NCI-H146 (cell line): Measurements from ENCODE around the gene HIF1A.
A peak's percentile ranks its signal among the peaks of the same experiment; 100 is the strongest.
"Not testable (repeated sequence)": the region's sequence is repeated elsewhere in the genome, so short reads cannot be mapped to it uniquely, and the experiment has no call there.

ENCODE experiments used
- DNase-seq: peaks from one replicate; lab custom pipeline; 2025; lab: John Stamatoyannopoulos, UW

HIF1A gene

GRCh38 chr14:61708693-61709092 is 13.4 kb downstream of the HIF1A start:
- DNase-seq, result not testable (repeated sequence)

- peak; percentile 49 for DNase-seq
Observed at GRCh38 chr14:61710853-61711817, 15.8 kb downstream of the HIF1A start.

GRCh38 chr14:61712137-61712536 is 16.8 kb downstream of the HIF1A start:
- no peak for DNase-seq

- DNase-seq, result no peak
Observed at GRCh38 chr14:61713724-61714437, 18.6 kb downstream of the HIF1A start.

- DNase-seq, result no peak
Observed at GRCh38 chr14:61716956-61717355, 21.6 kb downstream of the HIF1A start.

- no peak for DNase-seq
Observed at GRCh38 chr14:61718039-61718438, 22.7 kb downstream of the HIF1A start.

- DNase-seq, result no peak
Observed at GRCh38 chr14:61719344-61720293, 24.3 kb downstream of the HIF1A start.

GRCh38 chr14:61720294-61720661 is 25.0 kb downstream of the HIF1A start:
- no peak for DNase-seq

- DNase-seq, result no peak
Observed at GRCh38 chr14:61720741-61721140, 25.4 kb downstream of the HIF1A start.

- DNase-seq, result no peak
Observed at GRCh38 chr14:61724133-61724532, 28.8 kb downstream of the HIF1A start.

GRCh38 chr14:61726778-61727658 is 31.7 kb downstream of the HIF1A start:
- DNase-seq, result no peak

- no peak for DNase-seq
Observed at GRCh38 chr14:61730756-61731373, 35.6 kb downstream of the HIF1A start.

- no peak for DNase-seq
Observed at GRCh38 chr14:61733972-61734371, 38.7 kb downstream of the HIF1A start.

GRCh38 chr14:61736751-61737150 is 41.4 kb downstream of the HIF1A start:
- DNase-seq, result no peak

DNA sequence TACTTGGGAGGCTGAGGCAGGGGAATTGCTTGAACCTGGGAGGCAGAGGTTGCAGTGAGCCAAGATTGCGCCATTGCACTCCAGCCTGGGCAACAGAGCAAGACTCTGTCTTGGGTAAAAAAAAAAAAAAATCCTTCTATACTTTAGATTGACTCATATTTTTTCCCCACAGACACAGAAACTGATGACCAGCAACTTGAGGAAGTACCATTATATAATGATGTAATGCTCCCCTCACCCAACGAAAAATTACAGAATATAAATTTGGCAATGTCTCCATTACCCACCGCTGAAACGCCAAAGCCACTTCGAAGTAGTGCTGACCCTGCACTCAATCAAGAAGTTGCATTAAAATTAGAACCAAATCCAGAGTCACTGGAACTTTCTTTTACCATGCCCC is 42.6 kb downstream of the HIF1A start:
- DNase-seq, result no peak

- no peak for DNase-seq
Observed at GRCh38 chr14:61739133-61739532, 43.8 kb downstream of the HIF1A start.

- DNase-seq, result no peak
Observed at GRCh38 chr14:61742371-61742770, 47.1 kb downstream of the HIF1A start.

DNA sequence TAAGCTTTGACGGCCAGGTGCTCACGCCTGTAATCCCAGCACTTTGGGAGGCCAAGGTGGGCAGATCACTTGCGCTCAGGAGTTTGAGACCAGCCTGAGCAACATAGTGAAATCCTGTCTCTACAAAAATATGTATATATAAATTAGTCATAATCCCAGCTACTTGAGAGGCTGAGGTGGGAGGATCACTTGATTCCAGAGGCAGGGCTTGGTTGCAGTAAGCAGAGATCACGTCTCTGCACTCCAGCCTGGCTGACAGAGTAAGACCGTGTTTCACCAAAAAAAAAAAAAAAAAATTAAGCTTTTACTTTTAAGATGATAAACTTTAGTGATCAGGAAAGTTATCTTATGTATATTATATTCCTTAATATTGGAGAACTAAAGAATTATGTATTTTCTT is 48.9 kb downstream of the HIF1A start:
- no peak for DNase-seq

- not testable (repeated sequence) for DNase-seq
Observed at GRCh38 chr14:61746346-61746745, 51.0 kb downstream of the HIF1A start.

- no peak for DNase-seq
Observed at GRCh38 chr14:61746881-61747280, 51.6 kb downstream of the HIF1A start.

DNA sequence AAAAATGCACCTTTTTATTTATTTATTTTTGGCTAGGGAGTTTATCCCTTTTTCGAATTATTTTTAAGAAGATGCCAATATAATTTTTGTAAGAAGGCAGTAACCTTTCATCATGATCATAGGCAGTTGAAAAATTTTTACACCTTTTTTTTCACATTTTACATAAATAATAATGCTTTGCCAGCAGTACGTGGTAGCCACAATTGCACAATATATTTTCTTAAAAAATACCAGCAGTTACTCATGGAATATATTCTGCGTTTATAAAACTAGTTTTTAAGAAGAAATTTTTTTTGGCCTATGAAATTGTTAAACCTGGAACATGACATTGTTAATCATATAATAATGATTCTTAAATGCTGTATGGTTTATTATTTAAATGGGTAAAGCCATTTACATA is 52.0 kb downstream of the HIF1A start:
- no peak for DNase-seq
